Measurements from ENCODE around the gene HYI.
A peak's percentile ranks its signal among the peaks of the same experiment; 100 is the strongest.
"Not testable (repeated sequence)": the region's sequence is repeated elsewhere in the genome, so short reads cannot be mapped to it uniquely, and the experiment has no call there.

HYI gene

DNA sequence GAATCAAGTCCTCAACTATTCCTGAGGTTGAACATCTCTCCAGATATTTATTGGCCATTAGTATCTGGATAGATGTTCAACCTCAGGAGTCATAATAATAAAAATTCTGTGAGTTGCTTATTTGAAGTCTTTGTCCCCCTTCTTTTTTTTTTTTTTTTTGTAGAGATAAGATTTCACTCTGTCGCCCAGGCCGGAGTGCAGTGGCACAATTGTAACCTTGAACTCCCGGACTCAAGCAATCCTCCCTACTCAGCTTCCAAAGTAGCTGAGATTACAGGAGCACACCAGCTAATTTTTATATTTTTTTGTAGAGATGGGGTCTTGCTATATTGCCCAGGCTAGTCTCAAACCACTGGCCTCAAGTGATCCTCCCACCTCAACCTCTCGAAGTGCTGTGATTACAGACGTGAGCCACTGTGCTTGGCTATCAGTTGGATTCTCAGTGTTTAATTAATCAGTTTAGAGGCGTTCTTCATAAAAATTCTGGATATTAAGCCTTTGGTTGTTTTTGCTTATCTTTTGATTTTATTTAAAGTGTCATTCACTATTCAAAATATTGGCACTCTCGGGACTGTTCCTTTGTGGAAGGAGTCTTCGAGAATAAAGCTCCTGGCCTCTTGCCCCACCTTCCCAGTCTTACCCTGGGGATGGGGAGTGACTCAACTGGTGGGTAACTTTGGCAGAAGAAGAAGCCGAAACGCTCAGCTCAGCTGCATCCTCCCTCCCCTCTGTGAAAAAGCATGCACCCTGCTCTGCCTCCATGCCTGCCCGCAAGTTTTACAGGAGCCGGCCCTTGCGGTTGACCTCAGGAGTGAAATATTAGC lies 11.2 kb upstream of the HYI start:
- DNase-seq (ENCODE audit: low spot score), result no peak

DNA sequence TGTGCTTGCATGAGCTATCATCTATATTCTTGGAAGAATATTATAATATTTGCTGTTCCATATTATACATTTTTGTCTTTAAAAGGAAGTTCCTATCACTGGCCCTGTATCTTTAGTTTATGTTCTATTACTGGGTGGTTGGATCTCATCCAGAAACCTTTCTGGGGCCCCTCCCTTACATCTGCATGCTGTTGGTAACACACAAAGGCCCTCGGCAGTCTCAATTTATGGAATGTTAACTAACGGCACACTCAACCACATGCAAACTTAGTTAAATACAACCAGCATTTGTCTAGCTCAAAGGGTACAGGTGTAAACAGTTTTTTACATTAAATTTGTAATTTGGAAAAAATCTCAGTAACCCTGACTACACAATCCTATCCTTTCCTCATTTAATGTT lies 9.7 kb upstream of the HYI start:
- no peak for DNase-seq (ENCODE audit: low spot score)

- no peak for DNase-seq (ENCODE audit: low spot score)
Observed at GRCh38 chr1:43460988-43461693, 7.4 kb upstream of the HYI start.

DNA sequence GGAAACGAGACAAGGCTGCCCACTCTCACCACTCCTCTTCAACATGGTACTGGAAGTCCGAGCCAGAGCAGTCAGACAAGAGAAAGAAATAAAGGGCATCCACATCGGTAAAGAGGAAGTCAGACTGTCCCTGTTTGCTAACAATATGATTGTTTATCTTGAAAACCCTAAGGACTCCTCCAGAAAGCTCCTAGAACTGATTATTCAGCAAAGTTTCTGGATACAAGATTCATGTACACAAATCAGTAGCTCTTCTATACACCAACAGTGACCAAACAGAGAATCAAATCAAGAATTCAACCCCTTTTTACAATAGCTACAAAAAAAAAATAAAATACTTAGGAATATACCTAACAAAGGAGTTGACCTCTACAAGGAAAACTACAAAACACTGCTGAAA lies 4.6 kb upstream of the HYI start:
- DNase-seq (ENCODE audit: low spot score), result not testable (repeated sequence)

GRCh38 chr1:43455213-43455889 lies 1.6 kb upstream of the HYI start:
- no peak for DNase-seq (ENCODE audit: low spot score)

- peak; percentile 84 for DNase-seq (ENCODE audit: low spot score)
Observed at GRCh38 chr1:43454270-43455011, 710 bp upstream of the HYI start.

DNA sequence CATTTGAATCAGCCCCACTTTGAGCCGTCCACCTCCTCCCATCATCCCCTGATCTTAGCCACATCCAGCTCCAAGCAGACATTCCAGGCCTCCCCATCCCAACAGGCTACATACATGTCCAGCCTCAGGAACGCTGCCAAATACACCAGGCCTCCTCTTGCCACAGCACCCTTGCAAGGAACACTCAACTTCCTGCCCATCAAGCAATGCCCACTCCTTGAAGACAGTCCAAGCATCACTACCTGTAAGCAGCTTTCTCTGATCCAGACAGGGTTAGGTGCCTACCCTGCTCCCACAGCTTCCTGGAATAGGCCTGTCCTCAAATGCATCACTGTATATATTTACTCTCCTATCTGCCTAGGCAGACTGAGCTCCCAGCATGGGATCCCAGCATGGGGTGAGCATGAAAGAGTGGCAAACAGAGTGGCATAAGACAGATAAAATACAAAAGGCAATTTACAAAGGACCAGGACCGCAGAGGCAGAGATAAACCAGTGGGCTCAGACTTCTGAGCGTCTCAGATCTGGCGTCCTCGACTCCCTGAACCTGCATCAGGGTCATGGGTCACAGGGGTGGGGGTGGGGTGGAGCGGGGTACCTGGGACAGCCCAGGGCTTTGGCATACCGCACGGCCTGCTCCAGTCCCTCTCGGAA lies 816 bp downstream of the HYI start:
- DNase-seq (ENCODE audit: low spot score), result peak; percentile 55

GRCh38 chr1:43451701-43452532 lies 1.8 kb downstream of the HYI start:
- DNase-seq (ENCODE audit: low spot score), result no peak

- no peak for DNase-seq (ENCODE audit: low spot score)
Observed at GRCh38 chr1:43451157-43451591, 2.6 kb downstream of the HYI start.

GRCh38 chr1:43450251-43450941 lies 3.3 kb downstream of the HYI start:
- DNase-seq (ENCODE audit: low spot score), result no peak

- DNase-seq (ENCODE audit: low spot score), result no peak
Observed at GRCh38 chr1:43449708-43450069, 4.0 kb downstream of the HYI start.

- no peak for DNase-seq (ENCODE audit: low spot score)
Observed at GRCh38 chr1:43448955-43449707, 4.6 kb downstream of the HYI start.

DNA sequence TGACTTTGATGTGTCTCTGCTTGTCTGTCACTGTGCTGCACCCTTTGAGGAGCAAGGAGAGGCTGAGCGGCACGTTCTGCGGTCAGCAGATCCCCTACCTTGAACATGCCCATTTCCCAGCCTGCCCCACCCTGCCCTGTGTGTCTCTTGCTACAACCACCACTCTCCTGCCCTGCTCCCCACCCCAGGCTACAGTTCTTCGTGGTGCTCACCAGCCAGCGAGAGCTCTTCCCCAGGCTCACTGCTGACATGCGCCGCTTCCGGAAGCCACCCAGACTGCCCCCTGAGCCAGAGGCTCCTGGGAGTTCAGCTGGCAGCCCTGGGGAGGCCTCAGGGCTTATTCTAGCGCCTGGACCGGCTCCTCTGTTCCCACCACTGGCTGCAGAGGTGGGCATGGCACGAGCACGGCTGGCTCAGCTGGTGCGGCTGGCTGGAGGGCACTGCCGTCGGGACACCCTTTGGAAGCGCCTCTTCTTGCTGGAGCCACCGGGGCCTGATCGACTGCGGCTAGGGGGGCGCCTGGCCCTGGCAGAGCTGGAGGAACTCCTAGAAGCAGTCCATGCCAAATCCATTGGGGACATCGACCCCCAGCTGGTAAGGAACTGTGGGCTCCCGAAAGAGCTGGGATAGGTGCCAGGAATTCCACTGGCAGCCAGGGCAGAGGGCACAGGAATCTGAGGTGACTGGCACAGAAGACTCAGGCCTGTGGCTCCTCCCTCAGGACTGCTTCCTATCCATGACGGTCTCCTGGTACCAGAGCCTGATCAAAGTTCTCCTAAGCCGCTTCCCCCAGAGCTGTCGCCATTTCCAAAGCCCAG lies 5.6 kb downstream of the HYI start:
- DNase-seq (ENCODE audit: low spot score), result no peak

DNA sequence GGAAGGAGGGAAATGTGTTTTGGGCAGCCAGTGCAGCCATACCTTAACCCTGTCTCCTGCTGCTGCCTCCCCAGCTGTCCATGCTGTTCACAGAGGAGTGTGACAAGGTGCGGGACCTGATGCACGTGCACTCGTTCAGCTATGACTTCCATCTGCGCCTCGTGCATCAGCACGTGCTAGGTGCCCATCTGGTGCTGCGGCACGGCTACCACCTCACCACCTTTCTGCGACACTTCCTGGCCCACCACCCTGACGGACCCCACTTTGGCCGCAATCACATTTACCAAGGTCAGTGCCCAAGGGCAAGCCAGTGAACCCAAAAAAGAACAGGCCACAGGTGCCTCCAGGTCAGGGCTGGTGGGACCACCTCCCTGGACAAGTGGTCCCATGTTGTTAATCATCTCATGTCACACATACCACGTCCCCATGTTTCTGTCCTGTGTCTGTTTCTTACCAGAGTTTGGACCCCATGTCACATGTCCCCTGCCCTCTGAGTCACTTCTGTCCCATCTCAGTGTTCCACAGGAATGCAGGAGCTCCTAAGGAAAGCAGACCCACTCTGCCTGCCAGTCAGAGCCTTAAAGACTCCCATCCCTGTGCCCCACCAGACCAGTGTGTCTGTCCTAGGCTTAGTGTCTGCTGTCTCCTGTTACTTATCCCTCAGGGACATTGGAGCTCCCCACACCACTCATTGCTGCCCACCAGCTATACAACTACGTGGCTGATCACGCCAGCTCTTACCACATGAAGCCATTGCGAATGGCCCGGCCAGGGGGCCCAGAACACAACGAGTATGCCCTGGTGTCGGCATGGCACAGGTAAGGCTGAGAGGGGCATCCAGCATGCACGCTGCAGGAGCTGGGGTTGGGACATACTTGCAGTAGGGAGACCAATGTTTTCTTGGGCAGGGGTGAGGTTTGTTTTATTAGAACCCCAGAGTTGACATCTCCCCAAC lies 6.6 kb downstream of the HYI start:
- no peak for DNase-seq (ENCODE audit: low spot score)

- DNase-seq (ENCODE audit: low spot score), result no peak
Observed at GRCh38 chr1:43446388-43446740, 7.4 kb downstream of the HYI start.

- no peak for DNase-seq (ENCODE audit: low spot score)
Observed at GRCh38 chr1:43445606-43446387, 7.9 kb downstream of the HYI start.

DNA sequence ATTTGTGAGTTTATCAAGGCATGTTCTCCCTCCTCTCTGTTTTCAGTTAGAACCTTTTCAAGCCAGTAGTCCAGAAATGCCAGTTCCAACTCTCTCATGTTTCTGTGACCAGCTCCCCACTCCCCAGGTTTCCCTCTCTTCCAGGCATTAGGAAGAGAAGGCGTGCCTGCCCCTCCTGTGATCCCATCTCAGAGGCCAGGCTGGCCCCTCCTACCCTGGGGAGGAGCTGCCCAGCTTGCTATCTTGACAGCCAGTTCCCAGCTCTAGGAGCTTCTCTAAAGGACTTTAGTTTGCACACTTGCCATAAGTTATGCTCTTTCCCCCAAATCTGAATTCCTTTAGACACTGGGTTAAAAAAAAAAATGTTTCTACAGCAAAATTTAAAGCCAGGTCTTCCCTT lies 8.9 kb downstream of the HYI start:
- no peak for DNase-seq (ENCODE audit: low spot score)
